Central memory CD8-positive, alpha-beta T cell (primary cell): Measurements from ENCODE around the gene OLIG1.

Experiments used
- ATAC-seq: fragments of 150-1000 bp; cut with Tn5 transposase; replicated peaks from 2 replicates; pipeline ENCODE4 v1.10.0; 2022; ENCODE audit warnings: mild to moderate bottlenecking, moderate FRiP score, moderate number of reproducible peaks; ENCODE audit not compliant: poor library complexity, severe bottlenecking; ENCODE audit errors: extremely low read depth
- DNase-seq, 2 donors: peaks; one replicate each; pipeline ENCODE4 v3.0.0; 2021; ENCODE audit warnings: low spot score in 2 of 2
- H3K27ac Mint-ChIP-seq: one replicate; pipeline ENCODE4 v1.8.0; 2022; ENCODE audit warnings: low read depth, mild to moderate bottlenecking, moderate library complexity, mixed read lengths
- H3K27me3 Mint-ChIP-seq: one replicate; pipeline ENCODE4 v1.8.0; 2022; ENCODE audit warnings: mixed read lengths
- H3K36me3 Mint-ChIP-seq: one replicate; pipeline ENCODE4 v1.8.0; 2022; ENCODE audit warnings: mild to moderate bottlenecking, moderate library complexity, mixed read lengths; ENCODE audit not compliant: insufficient read depth
- H3K4me1 Mint-ChIP-seq: one replicate; pipeline ENCODE4 v1.8.0; 2022; ENCODE audit warnings: mixed read lengths
- H3K4me3 Mint-ChIP-seq: one replicate; pipeline ENCODE4 v1.8.0; 2022; ENCODE audit warnings: mild to moderate bottlenecking, moderate library complexity, mixed read lengths
- H3K9me3 Mint-ChIP-seq: one replicate; pipeline ENCODE4 v1.8.0; 2022; ENCODE audit warnings: mixed read lengths

OLIG1 gene

DNA sequence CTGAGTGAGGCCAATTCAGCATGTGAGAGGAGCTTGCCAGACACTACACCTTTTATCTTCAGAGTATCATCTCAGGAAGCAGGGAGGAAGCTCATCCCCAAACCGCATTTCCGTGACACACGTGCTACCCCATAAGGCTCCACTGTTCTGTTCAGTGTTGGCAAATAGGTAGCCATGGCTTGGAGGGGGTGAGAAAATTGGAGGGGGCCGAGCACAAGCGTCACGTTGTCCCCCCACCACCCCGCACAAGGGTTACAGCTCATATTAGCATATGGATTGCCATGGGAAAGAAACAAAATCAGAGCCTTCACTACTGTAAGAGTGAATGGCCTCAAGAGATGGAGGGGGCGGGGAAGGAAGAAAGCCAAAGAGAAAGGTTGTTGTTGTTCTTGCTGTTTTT lies 46.7 kb downstream of the OLIG1 start:
- Mint-ChIP-seq H3K36me3 (no peaks in the 10 kb centered on the region), H3K4me1 (peaks cover 10% of the 10 kb centered on the region), H3K27ac (no peak overlapping the region), H3K4me3 (no peak overlapping the region), H3K27me3 (peaks cover 47% of the 10 kb centered on the region), H3K9me3 (no peaks in the 10 kb centered on the region)
- no peak for ATAC-seq
- no peak for DNase-seq

DNA sequence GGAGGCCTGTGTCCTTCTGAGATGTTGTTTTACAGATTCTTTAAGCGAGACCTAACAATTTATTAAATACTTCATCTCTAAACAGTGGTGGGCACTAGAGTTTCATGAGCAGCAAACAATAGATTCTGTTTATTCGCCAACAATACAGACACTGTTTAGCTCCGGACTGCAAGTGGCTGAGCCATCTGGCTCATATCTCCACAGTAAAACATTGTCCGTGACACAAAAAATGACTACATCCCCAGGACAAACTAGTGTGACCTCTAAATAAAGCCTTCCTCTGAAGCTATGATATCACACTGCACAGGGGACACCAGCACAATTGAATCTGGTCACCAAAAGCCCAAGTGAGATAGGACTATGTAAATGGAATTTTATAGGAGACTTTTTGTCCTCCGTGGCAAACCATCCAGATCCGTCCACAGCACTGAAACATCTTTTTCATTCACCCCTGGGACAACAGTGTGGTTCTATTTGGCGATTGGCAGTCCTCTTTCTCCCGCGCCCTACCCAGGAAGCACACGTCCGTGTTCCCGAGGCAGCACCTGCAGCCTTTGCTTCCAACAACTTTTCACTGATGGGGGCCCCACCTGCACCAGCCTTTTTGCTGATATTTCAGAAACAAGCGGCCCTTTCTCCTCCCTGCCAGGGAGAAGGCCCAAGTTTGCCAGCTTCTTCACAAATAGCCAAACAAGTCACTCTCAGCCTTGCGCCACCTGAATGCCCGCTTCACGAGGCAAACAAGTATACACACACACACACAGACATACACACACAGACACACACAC lies 47.4 kb downstream of the OLIG1 start:
- peaks cover 47% of the 10 kb centered on the region for H3K27me3 Mint-ChIP-seq
- no peak for ATAC-seq
- H3K36me3 Mint-ChIP-seq, result no peaks in the 10 kb centered on the region
- peaks cover 10% of the 10 kb centered on the region for H3K4me1 Mint-ChIP-seq
- no peak overlapping the region for H3K4me3 Mint-ChIP-seq
- DNase-seq, result no peak
- no peak overlapping the region for H3K27ac Mint-ChIP-seq
- H3K9me3 Mint-ChIP-seq, result no peaks in the 10 kb centered on the region
